HEK293 (cell line): ENCODE measurements around the gene PDE9A.

Experiments
- CTCF ChIA-PET: fragments of 350-600 bp; formaldehyde crosslinking; extraction: SDS; loops from one replicate; lab custom pipeline; 2021; ENCODE audit warnings: antibody characterized with exemption; lab: Yijun Ruan, JAX
- POLR2A ChIA-PET: fragments of 300-600 bp; formaldehyde crosslinking; extraction: SDS; loops from one replicate; lab custom pipeline; 2020; ENCODE audit warnings: antibody characterized with exemption, inconsistent platforms; lab: Yijun Ruan, JAX
- H3K27ac ChIP-seq: fragments of 200-500 bp; sonication (Bioruptor generic); 2 replicates; pipeline ENCODE4 v1.5.1; 2014; ENCODE audit warnings: low read depth, low read length, control low read depth, inconsistent platforms; ENCODE audit errors: extremely low read depth
- H3K36me3 ChIP-seq, 2 experiments: fragments of 200-500 bp in 1 of 2; sonication (Bioruptor generic) in 1 of 2; 1 replicate in 1 of 2; 2 replicates in 1 of 2; pipeline ENCODE4 v1.5.1; 2014 to 2017; ENCODE audit warnings: inconsistent platforms in 2 of 2, low read length in 2 of 2; ENCODE audit not compliant: control insufficient read depth in 2 of 2, insufficient read depth in 1 of 2
- H3K4me1 ChIP-seq: fragments of 200-500 bp; sonication (Bioruptor generic); 2 replicates; pipeline ENCODE4 v1.5.1; 2014; ENCODE audit warnings: mild to moderate bottlenecking, low read length, inconsistent platforms; ENCODE audit not compliant: control insufficient read depth, insufficient read depth
- H3K4me3 ChIP-seq: 2 replicates; pipeline ENCODE4 v1.5.1; 2011; ENCODE audit warnings: low read depth, mild to moderate bottlenecking, control low read depth, low read length, moderate library complexity
- H3K9me3 ChIP-seq: fragments of 200-500 bp; sonication (Bioruptor generic); 2 replicates; pipeline ENCODE4 v1.5.1; 2014; ENCODE audit warnings: low read depth, low read length, inconsistent platforms; ENCODE audit not compliant: control insufficient read depth, insufficient read depth
- HOXD13 ChIP-seq: sonication (generic); formaldehyde crosslinking; IDR thresholded peaks from 2 replicates; pipeline ENCODE4 v1.8.0; 2022; ENCODE audit warnings: missing genetic modification reagents, borderline replicate concordance
- KLF9 ChIP-seq: fragments of 450-650 bp; formaldehyde crosslinking; IDR thresholded peaks from 2 replicates; pipeline ENCODE4 v1.5.1; 2016; ENCODE audit warnings: missing biosample characterization, missing genetic modification characterization, low read depth
- ZNF114 ChIP-seq: fragments of 450-650 bp; formaldehyde crosslinking; IDR thresholded peaks from 2 replicates; pipeline ENCODE4 v1.5.0; 2017; ENCODE audit warnings: missing biosample characterization, missing genetic modification characterization
- ZNF121 ChIP-seq: fragments of 450-650 bp; formaldehyde crosslinking; IDR thresholded peaks from 2 replicates; pipeline ENCODE4 v1.5.1; 2016; ENCODE audit warnings: missing biosample characterization, missing genetic modification characterization
- ZNF221 ChIP-seq: fragments of 450-650 bp; formaldehyde crosslinking; IDR thresholded peaks from 2 replicates; pipeline ENCODE4 v1.5.1; 2017; ENCODE audit warnings: missing biosample characterization, missing genetic modification characterization, borderline replicate concordance
- ZNF48 ChIP-seq: fragments of 450-650 bp; formaldehyde crosslinking; IDR thresholded peaks from 2 replicates; pipeline ENCODE4 v1.5.1; 2016; ENCODE audit warnings: missing biosample characterization, missing genetic modification characterization
- ZNF76 ChIP-seq: fragments of 450-650 bp; formaldehyde crosslinking; IDR thresholded peaks from 2 replicates; pipeline ENCODE4; 2016; ENCODE audit warnings: low read depth, missing biosample characterization, missing genetic modification characterization, borderline replicate concordance
- ZSCAN30 ChIP-seq: fragments of 450-650 bp; IDR thresholded peaks from 2 replicates; pipeline ENCODE4 v1.5.1; 2018; ENCODE audit warnings: missing biosample characterization, mild to moderate bottlenecking, missing genetic modification characterization, moderate library complexity
- TF ChIP-seq, protein P1 (sequence below): fragments of 450-650 bp; formaldehyde crosslinking; IDR thresholded peaks from 2 replicates; pipeline ENCODE4 v1.5.1; 2016; ENCODE audit warnings: missing biosample characterization, missing genetic modification characterization
- TF ChIP-seq, protein P2 (sequence below): fragments of 450-650 bp; formaldehyde crosslinking; IDR thresholded peaks from 2 replicates; pipeline ENCODE4; 2016; ENCODE audit warnings: missing biosample characterization, missing genetic modification characterization
- TF ChIP-seq, protein P3 (sequence below): fragments of 450-650 bp; formaldehyde crosslinking; IDR thresholded peaks from 2 replicates; pipeline ENCODE4 v1.5.1; 2016; ENCODE audit warnings: missing biosample characterization, missing genetic modification characterization
- TF ChIP-seq, protein P4 (sequence below): fragments of 450-650 bp; formaldehyde crosslinking; IDR thresholded peaks from 2 replicates; pipeline ENCODE4 v1.5.1; 2016; ENCODE audit warnings: missing biosample characterization, missing genetic modification characterization
- TF ChIP-seq, protein P5 (sequence below): fragments of 450-650 bp; formaldehyde crosslinking; IDR thresholded peaks from 2 replicates; pipeline ENCODE4 v1.5.1; 2016; ENCODE audit warnings: missing biosample characterization, missing genetic modification characterization
- TF ChIP-seq, protein P6 (sequence below): fragments of 450-650 bp; formaldehyde crosslinking; IDR thresholded peaks from 2 replicates; pipeline ENCODE4 v1.5.1; 2016; ENCODE audit warnings: missing biosample characterization, missing genetic modification characterization, borderline replicate concordance
- TF ChIP-seq, protein P7 (sequence below): fragments of 450-650 bp; formaldehyde crosslinking; IDR thresholded peaks from 2 replicates; pipeline ENCODE4 v1.5.1; 2016; ENCODE audit warnings: missing biosample characterization, missing genetic modification characterization

The PDE9A gene

DNA sequence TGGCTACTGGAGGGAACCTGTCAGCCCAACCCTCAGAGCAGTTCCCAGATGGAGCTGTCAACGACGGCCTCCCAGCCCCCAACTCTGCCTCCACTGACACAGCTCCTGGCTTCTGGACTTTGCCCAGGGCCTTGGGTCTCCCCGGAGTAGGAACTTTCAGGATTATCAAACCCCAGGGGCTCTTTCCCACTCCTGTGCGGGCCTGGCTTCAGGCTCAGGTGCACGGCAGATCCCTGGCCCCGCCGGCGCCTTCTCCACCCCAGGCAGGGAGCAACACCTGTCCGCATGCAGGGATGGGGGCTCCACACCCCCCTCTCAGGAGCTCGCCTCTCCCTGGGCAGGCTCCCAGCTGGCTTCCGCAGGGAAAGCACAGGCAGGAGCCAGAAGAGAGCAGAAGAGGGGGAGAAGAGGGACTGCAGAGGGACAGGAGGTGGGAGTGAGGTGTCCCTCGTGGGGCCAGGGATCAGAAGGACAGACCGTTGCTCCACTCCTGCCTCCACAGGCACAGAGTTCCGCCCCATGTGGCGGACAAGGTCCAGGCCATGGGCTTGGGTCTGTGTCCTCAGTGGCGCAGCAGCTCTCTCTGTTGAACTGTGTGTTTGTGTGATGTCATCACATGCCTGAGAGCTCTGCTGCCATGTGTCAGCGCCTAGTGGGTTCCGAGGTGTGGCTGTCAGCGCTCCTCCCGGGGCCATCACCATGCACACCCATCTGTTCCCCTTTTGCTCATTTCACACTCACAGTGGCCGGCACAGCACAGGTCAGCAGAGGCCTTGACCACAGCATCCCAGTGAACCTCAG is 107.7 kb downstream of the PDE9A start:
- Histone ChIP-seq H3K9me3 (no peaks in the 10 kb centered on the region), H3K27ac (no peak overlapping the region), H3K4me1 (no peaks in the 10 kb centered on the region), H3K36me3 (peaks cover 0 to 27% of the 10 kb centered on the region in 2 experiments; a peak in 2 of 3 replicates), H3K4me3 (no peak overlapping the region)
- ChIA-PET CTCF (no interaction called here), POLR2A (no interaction called here)
- no peak for TF ChIP-seq ZNF114 (tag by site-specific recombination)
- TF ChIP-seq, protein P1, sequence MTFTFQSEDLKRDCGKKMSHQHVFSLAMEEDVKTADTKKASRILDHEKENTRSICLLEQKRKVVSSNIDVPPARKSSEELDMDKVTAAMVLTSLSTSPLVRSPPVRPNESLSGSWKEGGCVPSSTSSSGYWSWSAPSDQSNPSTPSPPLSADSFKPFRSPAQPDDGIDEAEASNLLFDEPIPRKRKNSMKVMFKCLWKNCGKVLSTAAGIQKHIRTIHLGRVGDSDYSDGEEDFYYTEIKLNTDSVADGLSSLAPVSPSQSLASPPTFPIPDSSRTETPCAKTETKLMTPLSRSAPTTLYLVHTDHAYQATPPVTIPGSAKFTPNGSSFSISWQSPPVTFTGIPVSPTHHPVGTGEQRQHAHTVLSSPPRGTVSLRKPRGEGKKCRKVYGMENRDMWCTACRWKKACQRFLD, result no peak
- TF ChIP-seq ZNF76 (tag by site-specific recombination), result no peak
- TF ChIP-seq, protein P2, sequence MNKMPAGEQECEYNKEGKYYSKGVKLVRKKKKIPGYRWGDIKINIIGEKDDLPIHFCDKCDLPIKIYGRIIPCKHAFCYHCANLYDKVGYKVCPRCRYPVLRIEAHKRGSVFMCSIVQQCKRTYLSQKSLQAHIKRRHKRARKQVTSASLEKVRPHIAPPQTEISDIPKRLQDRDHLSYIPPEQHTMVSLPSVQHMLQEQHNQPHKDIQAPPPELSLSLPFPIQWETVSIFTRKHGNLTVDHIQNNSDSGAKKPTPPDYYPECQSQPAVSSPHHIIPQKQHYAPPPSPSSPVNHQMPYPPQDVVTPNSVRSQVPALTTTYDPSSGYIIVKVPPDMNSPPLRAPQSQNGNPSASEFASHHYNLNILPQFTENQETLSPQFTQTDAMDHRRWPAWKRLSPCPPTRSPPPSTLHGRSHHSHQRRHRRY (tag by site-specific recombination), result no peak
- TF ChIP-seq, protein P3, sequence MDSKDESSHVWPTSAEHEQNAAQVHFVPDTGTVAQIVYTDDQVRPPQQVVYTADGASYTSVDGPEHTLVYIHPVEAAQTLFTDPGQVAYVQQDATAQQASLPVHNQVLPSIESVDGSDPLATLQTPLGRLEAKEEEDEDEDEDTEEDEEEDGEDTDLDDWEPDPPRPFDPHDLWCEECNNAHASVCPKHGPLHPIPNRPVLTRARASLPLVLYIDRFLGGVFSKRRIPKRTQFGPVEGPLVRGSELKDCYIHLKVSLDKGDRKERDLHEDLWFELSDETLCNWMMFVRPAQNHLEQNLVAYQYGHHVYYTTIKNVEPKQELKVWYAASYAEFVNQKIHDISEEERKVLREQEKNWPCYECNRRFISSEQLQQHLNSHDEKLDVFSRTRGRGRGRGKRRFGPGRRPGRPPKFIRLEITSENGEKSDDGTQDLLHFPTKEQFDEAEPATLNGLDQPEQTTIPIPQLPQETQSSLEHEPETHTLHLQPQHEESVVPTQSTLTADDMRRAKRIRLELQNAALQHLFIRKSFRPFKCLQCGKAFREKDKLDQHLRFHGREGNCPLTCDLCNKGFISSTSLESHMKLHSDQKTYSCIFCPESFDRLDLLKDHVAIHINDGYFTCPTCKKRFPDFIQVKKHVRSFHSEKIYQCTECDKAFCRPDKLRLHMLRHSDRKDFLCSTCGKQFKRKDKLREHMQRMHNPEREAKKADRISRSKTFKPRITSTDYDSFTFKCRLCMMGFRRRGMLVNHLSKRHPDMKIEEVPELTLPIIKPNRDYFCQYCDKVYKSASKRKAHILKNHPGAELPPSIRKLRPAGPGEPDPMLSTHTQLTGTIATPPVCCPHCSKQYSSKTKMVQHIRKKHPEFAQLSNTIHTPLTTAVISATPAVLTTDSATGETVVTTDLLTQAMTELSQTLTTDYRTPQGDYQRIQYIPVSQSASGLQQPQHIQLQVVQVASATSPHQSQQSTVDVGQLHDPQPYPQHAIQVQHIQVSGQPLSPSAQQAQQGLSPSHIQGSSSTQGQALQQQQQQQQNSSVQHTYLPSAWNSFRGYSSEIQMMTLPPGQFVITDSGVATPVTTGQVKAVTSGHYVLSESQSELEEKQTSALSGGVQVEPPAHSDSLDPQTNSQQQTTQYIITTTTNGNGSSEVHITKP (tag by site-specific recombination), result no peak
- TF ChIP-seq ZSCAN30 (tag by site-specific recombination), result no peak
- TF ChIP-seq ZNF221 (tag by site-specific recombination), result no peak

DNA sequence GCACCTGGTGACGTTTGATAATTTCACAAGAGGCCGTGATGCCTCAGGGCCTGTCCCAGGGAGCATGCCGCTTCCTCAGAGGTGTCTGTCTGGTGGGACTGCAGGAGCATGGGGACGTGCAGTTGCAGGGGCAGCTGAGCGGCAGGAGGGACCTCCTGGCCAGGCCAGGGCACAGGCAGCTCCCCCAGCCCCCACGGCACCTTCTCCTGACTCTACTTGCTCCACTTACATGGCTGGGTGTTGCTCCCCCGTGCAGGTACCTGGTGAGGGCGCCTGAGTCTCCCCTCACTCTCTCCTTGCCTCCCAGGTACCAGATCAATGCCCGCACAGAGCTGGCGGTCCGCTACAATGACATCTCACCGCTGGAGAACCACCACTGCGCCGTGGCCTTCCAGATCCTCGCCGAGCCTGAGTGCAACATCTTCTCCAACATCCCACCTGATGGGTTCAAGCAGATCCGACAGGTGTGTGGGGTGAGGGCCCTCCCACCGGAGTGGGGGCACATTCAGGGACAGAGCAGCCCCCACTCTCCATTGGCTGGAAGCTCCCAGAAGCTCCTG is 108.4 kb downstream of the PDE9A start:
- CTCF ChIA-PET, result no interaction called here
- no peaks in the 10 kb centered on the region for H3K4me1 ChIP-seq
- H3K4me3 ChIP-seq, result no peak overlapping the region
- no peaks in the 10 kb centered on the region for H3K9me3 ChIP-seq
- H3K36me3 ChIP-seq, result peaks cover 0 to 32% of the 10 kb centered on the region in 2 experiments; a peak in 2 of 3 replicates
- POLR2A ChIA-PET, result no interaction called here
- H3K27ac ChIP-seq, result no peak overlapping the region
- TF ChIP-seq, protein P4, sequence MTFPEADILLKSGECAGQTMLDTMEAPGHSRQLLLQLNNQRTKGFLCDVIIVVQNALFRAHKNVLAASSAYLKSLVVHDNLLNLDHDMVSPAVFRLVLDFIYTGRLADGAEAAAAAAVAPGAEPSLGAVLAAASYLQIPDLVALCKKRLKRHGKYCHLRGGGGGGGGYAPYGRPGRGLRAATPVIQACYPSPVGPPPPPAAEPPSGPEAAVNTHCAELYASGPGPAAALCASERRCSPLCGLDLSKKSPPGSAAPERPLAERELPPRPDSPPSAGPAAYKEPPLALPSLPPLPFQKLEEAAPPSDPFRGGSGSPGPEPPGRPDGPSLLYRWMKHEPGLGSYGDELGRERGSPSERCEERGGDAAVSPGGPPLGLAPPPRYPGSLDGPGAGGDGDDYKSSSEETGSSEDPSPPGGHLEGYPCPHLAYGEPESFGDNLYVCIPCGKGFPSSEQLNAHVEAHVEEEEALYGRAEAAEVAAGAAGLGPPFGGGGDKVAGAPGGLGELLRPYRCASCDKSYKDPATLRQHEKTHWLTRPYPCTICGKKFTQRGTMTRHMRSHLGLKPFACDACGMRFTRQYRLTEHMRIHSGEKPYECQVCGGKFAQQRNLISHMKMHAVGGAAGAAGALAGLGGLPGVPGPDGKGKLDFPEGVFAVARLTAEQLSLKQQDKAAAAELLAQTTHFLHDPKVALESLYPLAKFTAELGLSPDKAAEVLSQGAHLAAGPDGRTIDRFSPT, result no peak
- TF ChIP-seq ZNF48 (tag by site-specific recombination), result no peak
- TF ChIP-seq KLF9 (tag by site-specific recombination), result no peak
- no peak for TF ChIP-seq HOXD13
- TF ChIP-seq, protein P5, sequence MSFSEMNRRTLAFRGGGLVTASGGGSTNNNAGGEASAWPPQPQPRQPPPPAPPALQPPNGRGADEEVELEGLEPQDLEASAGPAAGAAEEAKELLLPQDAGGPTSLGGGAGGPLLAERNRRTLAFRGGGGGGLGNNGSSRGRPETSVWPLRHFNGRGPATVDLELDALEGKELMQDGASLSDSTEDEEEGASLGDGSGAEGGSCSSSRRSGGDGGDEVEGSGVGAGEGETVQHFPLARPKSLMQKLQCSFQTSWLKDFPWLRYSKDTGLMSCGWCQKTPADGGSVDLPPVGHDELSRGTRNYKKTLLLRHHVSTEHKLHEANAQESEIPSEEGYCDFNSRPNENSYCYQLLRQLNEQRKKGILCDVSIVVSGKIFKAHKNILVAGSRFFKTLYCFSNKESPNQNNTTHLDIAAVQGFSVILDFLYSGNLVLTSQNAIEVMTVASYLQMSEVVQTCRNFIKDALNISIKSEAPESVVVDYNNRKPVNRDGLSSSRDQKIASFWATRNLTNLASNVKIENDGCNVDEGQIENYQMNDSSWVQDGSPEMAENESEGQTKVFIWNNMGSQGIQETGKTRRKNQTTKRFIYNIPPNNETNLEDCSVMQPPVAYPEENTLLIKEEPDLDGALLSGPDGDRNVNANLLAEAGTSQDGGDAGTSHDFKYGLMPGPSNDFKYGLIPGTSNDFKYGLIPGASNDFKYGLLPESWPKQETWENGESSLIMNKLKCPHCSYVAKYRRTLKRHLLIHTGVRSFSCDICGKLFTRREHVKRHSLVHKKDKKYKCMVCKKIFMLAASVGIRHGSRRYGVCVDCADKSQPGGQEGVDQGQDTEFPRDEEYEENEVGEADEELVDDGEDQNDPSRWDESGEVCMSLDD (tag by site-specific recombination), result no peak
- TF ChIP-seq, protein P6, sequence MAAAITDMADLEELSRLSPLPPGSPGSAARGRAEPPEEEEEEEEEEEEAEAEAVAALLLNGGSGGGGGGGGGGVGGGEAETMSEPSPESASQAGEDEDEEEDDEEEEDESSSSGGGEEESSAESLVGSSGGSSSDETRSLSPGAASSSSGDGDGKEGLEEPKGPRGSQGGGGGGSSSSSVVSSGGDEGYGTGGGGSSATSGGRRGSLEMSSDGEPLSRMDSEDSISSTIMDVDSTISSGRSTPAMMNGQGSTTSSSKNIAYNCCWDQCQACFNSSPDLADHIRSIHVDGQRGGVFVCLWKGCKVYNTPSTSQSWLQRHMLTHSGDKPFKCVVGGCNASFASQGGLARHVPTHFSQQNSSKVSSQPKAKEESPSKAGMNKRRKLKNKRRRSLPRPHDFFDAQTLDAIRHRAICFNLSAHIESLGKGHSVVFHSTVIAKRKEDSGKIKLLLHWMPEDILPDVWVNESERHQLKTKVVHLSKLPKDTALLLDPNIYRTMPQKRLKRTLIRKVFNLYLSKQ (tag by site-specific recombination), result no peak
- no peak for TF ChIP-seq ZNF121
- TF ChIP-seq, protein P7, sequence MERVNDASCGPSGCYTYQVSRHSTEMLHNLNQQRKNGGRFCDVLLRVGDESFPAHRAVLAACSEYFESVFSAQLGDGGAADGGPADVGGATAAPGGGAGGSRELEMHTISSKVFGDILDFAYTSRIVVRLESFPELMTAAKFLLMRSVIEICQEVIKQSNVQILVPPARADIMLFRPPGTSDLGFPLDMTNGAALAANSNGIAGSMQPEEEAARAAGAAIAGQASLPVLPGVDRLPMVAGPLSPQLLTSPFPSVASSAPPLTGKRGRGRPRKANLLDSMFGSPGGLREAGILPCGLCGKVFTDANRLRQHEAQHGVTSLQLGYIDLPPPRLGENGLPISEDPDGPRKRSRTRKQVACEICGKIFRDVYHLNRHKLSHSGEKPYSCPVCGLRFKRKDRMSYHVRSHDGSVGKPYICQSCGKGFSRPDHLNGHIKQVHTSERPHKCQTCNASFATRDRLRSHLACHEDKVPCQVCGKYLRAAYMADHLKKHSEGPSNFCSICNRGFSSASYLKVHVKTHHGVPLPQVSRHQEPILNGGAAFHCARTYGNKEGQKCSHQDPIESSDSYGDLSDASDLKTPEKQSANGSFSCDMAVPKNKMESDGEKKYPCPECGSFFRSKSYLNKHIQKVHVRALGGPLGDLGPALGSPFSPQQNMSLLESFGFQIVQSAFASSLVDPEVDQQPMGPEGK (tag by site-specific recombination), result no peak
